Measurements from ENCODE around the gene CGNL1.

- no peak for TF ChIP-seq CTCF (IDR thresholded peaks at IDR 0.05; ENCODE audit: insufficient read depth, low read depth, low read length)
- no peak for TF ChIP-seq EZH2 (IDR thresholded peaks at IDR 0.05; ENCODE audit: insufficient read depth, low read length)
Measured at GRCh38 chr15:57463360-57463759, 87.1 kb downstream of the CGNL1 start.

All from astrocyte (in vitro differentiated cells and primary cell).